Endothelial cell of umbilical vein (primary cell): ENCODE measurements around the gene STK32C.

ENCODE experiments used
- CTCF ChIP-seq, 2 donors: IDR thresholded peaks; 1 replicate in 1 of 2; 2 replicates in 1 of 2; pipeline ENCODE4 v1.5.1; 2011; ENCODE audit warnings: low read length in 2 of 2, mild to moderate bottlenecking in 2 of 2, moderate library complexity in 2 of 2, control low read depth in 1 of 2, inconsistent platforms in 1 of 2, low read depth in 1 of 2; ENCODE audit not compliant: insufficient read depth in 1 of 2; ENCODE audit errors: extremely low read depth in 1 of 2
- JUN ChIP-seq: IDR thresholded peaks from 2 replicates; pipeline ENCODE4 v1.6.1; 2011; ENCODE audit warnings: borderline replicate concordance, low read depth; ENCODE audit not compliant: insufficient read length, insufficient read depth
- POLR2A ChIP-seq: IDR thresholded peaks from 2 replicates; pipeline ENCODE4 v1.6.1; 2012; ENCODE audit warnings: low read depth, mild to moderate bottlenecking, control low read depth, low read length
- POLR2AphosphoS5 ChIP-seq: IDR thresholded peaks from 2 replicates; pipeline ENCODE4 v1.6.1; 2012; ENCODE audit warnings: low read depth, mild to moderate bottlenecking, control low read depth, low read length, moderate library complexity; ENCODE audit not compliant: insufficient read depth

DNA sequence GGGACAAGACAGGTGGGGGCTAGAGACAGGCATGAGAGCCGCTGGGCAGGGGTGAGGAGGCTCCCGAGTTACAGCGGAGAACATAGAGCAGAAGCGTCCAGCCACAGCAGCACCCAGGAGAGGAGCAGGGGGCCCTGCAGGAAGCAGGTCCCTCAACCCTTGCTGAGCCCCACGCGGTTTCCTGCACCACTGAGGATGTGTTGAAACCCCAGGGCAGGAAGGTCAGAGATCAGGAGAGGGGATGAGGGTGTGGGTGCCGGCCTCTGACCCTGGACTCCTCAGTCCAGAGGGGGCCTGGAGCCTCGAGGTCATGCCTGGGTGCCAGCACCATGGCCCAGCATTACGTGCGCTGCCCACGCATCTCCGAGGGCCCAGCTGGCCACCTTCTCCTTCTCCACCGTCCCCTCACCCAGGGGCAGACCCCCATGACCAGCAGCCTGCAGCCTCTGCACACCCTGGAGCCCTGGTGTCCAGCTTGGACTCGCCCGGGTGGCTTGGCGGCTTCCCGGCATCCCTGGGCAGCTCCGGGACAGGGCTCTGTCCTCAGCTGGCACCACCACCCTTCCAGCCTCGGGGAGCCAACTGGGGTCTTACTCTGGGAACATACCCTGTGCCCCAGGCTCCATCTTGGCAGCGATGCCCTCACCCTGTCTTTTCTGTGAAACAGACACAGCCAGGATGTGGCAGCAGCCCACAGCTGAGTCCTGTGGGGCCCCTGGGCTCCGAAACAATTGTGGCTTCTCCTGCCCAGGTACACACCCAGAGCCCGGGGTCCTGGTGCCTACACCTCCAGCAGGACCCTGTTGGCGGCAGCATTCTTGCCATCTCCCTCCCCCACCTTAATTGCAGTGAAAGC lies 52.0 kb downstream of the STK32C start:
- no peak for TF ChIP-seq CTCF (IDR thresholded peaks at IDR 0.05; ENCODE audit: extremely low read depth in 1 of 2, insufficient read depth in 1 of 2, low read depth in 1 of 2, low read length in 2 of 2)
- TF ChIP-seq POLR2A = no peak
- TF ChIP-seq JUN = no peak
- no peak for TF ChIP-seq POLR2AphosphoS5
